Adrenal gland (tissue), 5 donors: ENCODE data around the gene FAM217B.

Experiments used
- CTCF ChIP-seq, 6 experiments: fragments of 450-650 bp in 4 of 6; fragments of 200-600 bp in 2 of 6; sonication (generic) in 1 of 6; IDR thresholded peaks; 1 replicate in 5 of 6; 2 replicates in 1 of 6; pipeline versions ENCODE4 v1.5.1 to v1.8.0; 2016 to 2021; ENCODE audit warnings: antibody characterized with exemption in 6 of 6, mild to moderate bottlenecking in 2 of 6, moderate library complexity in 1 of 6
- POLR2A ChIP-seq, 2 donors: fragments of 450-650 bp; IDR thresholded peaks; one replicate each; pipeline ENCODE4 v1.6.1; 2017; ENCODE audit warnings: antibody characterized with exemption in 2 of 2, mild to moderate bottlenecking in 2 of 2, moderate library complexity in 1 of 2
- donor health status: DM: no; HTN: no; CAD: no.

DNA sequence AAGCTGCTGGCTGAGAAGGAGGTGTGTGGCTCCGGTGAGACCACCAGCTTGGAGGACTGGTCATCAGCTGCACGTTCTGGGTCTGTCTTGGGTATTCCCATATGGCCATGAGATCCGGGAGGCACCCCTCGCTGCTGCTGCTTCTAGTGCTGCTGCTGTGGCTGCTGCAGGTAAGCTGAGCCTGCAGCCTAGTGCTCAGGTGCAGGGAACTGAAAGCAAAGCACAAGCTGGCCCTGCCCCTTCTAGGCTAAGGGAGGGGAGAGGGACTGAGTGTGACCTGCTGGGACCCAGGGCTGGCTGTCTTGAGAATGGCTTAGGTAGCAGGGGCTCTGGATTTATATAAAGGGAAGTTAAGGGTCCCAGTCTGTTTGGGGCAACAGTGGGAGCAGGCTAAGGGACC is 18.4 kb downstream of the FAM217B start:
- TF ChIP-seq CTCF (IDR thresholded peaks at IDR 0.05) = no peak
- no peak for TF ChIP-seq POLR2A (IDR thresholded peaks at IDR 0.05)
